ENCODE measurements around the gene TYR. TPM values are rescaled to one million over a fixed set of nuclear protein-coding genes. Genes with fewer than 3 reads are reported as not detected.

Gene TYR
- total RNA-seq, 1 donor from 2014 or later, result not detected

DNA sequence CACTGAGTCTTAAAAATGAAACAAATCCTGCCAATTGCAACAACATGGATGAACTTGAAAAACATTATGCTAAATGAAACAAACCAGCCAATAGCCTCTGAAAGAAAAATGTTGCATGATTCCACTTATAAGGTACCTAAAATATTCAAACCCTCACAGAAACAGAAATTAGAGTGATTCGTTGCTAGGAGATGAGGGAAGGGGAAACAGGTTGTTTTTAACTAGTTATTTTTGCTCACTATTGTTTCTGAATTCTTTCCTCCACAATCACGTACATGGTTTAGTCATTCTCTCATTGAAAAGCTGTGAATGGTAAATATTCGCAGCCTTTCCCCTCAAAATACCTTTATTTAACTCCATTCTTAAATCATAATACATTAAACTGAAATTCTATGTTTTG lies 14.0 kb upstream of the TYR start:
- Mint-ChIP-seq H3K9me3 (ENCODE audit: unreplicated experiment) (no peaks in the 10 kb centered on the region), H3K27me3 (ENCODE audit: unreplicated experiment) (peaks cover 27% of the 10 kb centered on the region), H3K4me3 (ENCODE audit: unreplicated experiment) (no peak overlapping the region), H3K36me3 (ENCODE audit: unreplicated experiment) (no peaks in the 10 kb centered on the region), H3K27ac (ENCODE audit: unreplicated experiment) (no peak overlapping the region), H3K4me1 (ENCODE audit: unreplicated experiment) (no peaks in the 10 kb centered on the region)
- DNase-seq (ENCODE audit: extremely low spot score, unreplicated experiment), result no peak
- TF ChIP-seq, protein P1, sequence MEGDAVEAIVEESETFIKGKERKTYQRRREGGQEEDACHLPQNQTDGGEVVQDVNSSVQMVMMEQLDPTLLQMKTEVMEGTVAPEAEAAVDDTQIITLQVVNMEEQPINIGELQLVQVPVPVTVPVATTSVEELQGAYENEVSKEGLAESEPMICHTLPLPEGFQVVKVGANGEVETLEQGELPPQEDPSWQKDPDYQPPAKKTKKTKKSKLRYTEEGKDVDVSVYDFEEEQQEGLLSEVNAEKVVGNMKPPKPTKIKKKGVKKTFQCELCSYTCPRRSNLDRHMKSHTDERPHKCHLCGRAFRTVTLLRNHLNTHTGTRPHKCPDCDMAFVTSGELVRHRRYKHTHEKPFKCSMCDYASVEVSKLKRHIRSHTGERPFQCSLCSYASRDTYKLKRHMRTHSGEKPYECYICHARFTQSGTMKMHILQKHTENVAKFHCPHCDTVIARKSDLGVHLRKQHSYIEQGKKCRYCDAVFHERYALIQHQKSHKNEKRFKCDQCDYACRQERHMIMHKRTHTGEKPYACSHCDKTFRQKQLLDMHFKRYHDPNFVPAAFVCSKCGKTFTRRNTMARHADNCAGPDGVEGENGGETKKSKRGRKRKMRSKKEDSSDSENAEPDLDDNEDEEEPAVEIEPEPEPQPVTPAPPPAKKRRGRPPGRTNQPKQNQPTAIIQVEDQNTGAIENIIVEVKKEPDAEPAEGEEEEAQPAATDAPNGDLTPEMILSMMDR (IDR thresholded peaks at IDR 0.05), result no peak

DNA sequence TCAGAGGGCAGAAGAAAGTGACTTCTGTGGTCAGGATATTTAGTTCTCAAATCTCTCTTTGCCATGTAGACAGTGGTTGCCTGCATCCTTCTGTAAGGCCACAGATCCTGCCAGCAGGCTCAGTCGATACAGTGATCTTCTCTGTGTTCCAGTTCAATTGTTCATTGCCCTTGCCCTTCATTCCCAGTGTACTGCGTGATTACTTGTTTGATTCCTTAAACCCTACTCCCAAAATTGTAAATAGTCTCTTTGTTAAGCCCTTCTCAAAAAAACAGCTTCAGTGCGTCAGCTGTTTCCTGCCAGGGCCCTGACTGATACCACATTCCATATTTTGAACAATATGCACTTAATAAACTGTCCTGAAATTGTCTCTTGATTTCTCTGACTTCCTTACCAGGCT lies 9.3 kb upstream of the TYR start:
- no peaks in the 10 kb centered on the region for H3K36me3 Mint-ChIP-seq (ENCODE audit: unreplicated experiment)
- no peak for DNase-seq (ENCODE audit: extremely low spot score, unreplicated experiment)
- H3K4me1 Mint-ChIP-seq (ENCODE audit: unreplicated experiment), result no peaks in the 10 kb centered on the region
- H3K27me3 Mint-ChIP-seq (ENCODE audit: unreplicated experiment), result peaks cover 31% of the 10 kb centered on the region
- H3K4me3 Mint-ChIP-seq (ENCODE audit: unreplicated experiment), result no peak overlapping the region
- H3K9me3 Mint-ChIP-seq (ENCODE audit: unreplicated experiment), result no peaks in the 10 kb centered on the region
- TF ChIP-seq, protein P1 (IDR thresholded peaks at IDR 0.05), result no peak
- no peak overlapping the region for H3K27ac Mint-ChIP-seq (ENCODE audit: unreplicated experiment)

DNA sequence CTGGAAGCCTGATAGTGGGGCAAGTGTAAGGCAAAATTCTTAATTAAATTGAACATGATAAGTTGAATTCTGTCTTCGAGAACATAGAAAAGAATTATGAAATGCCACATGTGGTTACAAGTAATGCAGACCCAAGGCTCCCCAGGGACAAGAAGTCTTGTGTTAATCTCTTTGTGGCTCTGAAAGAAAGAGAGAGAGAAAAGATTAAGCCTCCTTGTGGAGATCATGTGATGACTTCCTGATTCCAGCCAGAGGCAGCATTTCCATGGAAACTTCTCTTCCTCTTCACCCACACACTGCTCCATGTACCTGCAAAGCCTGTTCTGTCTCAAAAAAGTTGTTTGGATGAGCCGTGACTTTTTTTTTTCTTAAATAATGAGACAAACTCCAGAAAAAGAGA lies 1.9 kb upstream of the TYR start:
- H3K4me1 Mint-ChIP-seq (ENCODE audit: unreplicated experiment), result no peaks in the 10 kb centered on the region
- H3K9me3 Mint-ChIP-seq (ENCODE audit: unreplicated experiment), result no peaks in the 10 kb centered on the region
- peaks cover 22% of the 10 kb centered on the region for H3K27me3 Mint-ChIP-seq (ENCODE audit: unreplicated experiment)
- DNase-seq (ENCODE audit: extremely low spot score, unreplicated experiment), result no peak
- no peak overlapping the region for H3K27ac Mint-ChIP-seq (ENCODE audit: unreplicated experiment)
- TF ChIP-seq, protein P1 (IDR thresholded peaks at IDR 0.05), result no peak
- H3K36me3 Mint-ChIP-seq (ENCODE audit: unreplicated experiment), result no peaks in the 10 kb centered on the region
- no peak overlapping the region for H3K4me3 Mint-ChIP-seq (ENCODE audit: unreplicated experiment)

DNA sequence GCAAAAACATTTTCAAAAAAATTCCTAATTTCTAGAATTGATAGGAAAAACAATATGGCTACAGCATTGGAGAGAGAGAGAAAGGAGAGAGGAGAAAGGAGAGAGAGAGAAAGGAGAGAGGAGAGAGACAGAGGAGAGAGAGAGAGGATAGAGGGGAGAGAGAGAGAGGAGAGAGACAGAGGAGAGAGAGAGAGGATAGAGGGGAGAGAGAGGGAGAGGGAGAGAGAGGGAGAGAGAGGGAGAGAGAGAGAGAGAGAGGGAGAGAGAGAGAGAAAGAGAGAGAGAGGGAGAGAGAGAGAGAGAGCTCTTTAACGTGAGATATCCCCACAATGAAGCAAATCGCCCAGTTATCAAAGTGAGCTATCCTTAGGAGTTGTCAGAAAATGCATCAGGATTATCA lies 737 bp upstream of the TYR start:
- H3K4me1 Mint-ChIP-seq (ENCODE audit: unreplicated experiment), result no peaks in the 10 kb centered on the region
- TF ChIP-seq, protein P1 (IDR thresholded peaks at IDR 0.05), result no peak
- no peak overlapping the region for H3K4me3 Mint-ChIP-seq (ENCODE audit: unreplicated experiment)
- no peak overlapping the region for H3K27ac Mint-ChIP-seq (ENCODE audit: unreplicated experiment)
- no peak for DNase-seq (ENCODE audit: extremely low spot score, unreplicated experiment)
- peaks cover 28% of the 10 kb centered on the region for H3K27me3 Mint-ChIP-seq (ENCODE audit: unreplicated experiment)
- no peaks in the 10 kb centered on the region for H3K9me3 Mint-ChIP-seq (ENCODE audit: unreplicated experiment)
- H3K36me3 Mint-ChIP-seq (ENCODE audit: unreplicated experiment), result no peaks in the 10 kb centered on the region

DNA sequence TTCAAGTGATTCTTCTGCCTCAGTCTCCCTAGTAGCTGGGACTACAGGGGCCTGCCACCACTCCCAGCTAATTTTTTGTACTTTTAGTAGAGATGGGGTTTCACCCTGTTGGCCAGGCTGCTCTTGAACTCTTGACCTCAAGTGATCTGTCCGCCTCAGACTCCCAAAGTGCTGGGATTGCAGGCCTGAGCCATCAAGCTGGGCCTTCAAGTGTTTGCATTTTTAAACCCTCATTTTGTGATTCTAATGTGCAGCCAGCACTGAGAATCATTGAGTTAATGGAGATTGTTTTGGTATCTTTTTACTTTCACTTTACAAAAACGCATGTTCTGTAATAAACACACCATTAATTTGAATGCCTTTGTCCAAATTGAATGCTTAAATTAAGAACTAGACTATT lies 3.4 kb downstream of the TYR start:
- Mint-ChIP-seq H3K9me3 (ENCODE audit: unreplicated experiment) (no peaks in the 10 kb centered on the region), H3K27ac (ENCODE audit: unreplicated experiment) (no peak overlapping the region), H3K36me3 (ENCODE audit: unreplicated experiment) (no peaks in the 10 kb centered on the region), H3K4me1 (ENCODE audit: unreplicated experiment) (no peaks in the 10 kb centered on the region), H3K27me3 (ENCODE audit: unreplicated experiment) (peaks cover 17% of the 10 kb centered on the region), H3K4me3 (ENCODE audit: unreplicated experiment) (no peak overlapping the region)
- TF ChIP-seq, protein P1 (IDR thresholded peaks at IDR 0.05), result no peak
- DNase-seq (ENCODE audit: extremely low spot score, unreplicated experiment), result no peak
